Measurements from ENCODE around the gene DUOXA1. TPM values are rescaled to one million over a fixed set of nuclear protein-coding genes. Genes with fewer than 3 reads are reported as not detected.

Gene DUOXA1
- total and polyA plus RNA-seq, 2 experiments from 2014 or later, result not detected

DNA sequence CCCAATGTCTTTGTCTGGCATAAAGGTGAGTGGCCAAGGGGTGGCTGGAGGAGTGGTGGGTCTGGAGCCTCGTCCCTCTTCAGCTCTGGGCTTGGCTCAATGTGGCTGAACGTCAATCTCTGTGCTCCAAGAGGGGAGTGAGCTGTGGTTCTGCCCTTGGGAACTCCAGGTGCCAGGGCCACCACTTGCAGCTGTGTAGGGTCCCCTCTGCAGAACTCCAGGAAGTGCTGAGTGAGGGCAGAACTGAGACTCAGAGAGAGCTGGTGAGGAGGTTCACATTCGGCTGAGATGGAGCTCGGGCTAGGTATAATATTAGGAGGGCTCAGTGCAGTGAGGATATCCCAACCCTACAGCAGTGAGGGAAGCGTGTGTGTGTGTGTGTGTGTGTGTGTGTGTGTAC, 11.7 kb upstream of the DUOXA1 start:
- H3K9me3 Mint-ChIP-seq, result no peaks in the 10 kb centered on the region
- no peak overlapping the region for H3K4me3 Mint-ChIP-seq
- Histone ChIP-seq H3K36me3 (ENCODE audit: insufficient read depth) (no peaks in the 10 kb centered on the region), H3K4me2 (no peak overlapping the region), H2AFZ (no peak overlapping the region), H3K4me3 (no peak overlapping the region), H3K27ac (ENCODE audit: low read depth) (no peak overlapping the region), H3K27me3 (ENCODE audit: insufficient read depth) (peaks cover 22% of the 10 kb centered on the region), H3K9me2 (ENCODE audit: insufficient read depth) (no peaks in the 10 kb centered on the region), H3K79me2 (replicated peaks; ENCODE audit: insufficient read depth) (no peaks in the 10 kb centered on the region), H3K4me1 (ENCODE audit: insufficient read depth) (no peaks in the 10 kb centered on the region), H3F3A (replicated peaks; ENCODE audit: low read depth) (no peaks in the 10 kb centered on the region), H4K20me1 (replicated peaks; ENCODE audit: insufficient read depth) (no peaks in the 10 kb centered on the region)
- no peak overlapping the region for H3K27ac Mint-ChIP-seq
- DNase-seq (ENCODE audit: low spot score), result no peak
- TF ChIP-seq, protein P1, sequence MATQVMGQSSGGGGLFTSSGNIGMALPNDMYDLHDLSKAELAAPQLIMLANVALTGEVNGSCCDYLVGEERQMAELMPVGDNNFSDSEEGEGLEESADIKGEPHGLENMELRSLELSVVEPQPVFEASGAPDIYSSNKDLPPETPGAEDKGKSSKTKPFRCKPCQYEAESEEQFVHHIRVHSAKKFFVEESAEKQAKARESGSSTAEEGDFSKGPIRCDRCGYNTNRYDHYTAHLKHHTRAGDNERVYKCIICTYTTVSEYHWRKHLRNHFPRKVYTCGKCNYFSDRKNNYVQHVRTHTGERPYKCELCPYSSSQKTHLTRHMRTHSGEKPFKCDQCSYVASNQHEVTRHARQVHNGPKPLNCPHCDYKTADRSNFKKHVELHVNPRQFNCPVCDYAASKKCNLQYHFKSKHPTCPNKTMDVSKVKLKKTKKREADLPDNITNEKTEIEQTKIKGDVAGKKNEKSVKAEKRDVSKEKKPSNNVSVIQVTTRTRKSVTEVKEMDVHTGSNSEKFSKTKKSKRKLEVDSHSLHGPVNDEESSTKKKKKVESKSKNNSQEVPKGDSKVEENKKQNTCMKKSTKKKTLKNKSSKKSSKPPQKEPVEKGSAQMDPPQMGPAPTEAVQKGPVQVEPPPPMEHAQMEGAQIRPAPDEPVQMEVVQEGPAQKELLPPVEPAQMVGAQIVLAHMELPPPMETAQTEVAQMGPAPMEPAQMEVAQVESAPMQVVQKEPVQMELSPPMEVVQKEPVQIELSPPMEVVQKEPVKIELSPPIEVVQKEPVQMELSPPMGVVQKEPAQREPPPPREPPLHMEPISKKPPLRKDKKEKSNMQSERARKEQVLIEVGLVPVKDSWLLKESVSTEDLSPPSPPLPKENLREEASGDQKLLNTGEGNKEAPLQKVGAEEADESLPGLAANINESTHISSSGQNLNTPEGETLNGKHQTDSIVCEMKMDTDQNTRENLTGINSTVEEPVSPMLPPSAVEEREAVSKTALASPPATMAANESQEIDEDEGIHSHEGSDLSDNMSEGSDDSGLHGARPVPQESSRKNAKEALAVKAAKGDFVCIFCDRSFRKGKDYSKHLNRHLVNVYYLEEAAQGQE (IDR thresholded peaks at IDR 0.05; ENCODE audit: unreplicated experiment), result no peak
- TF ChIP-seq JUNB (IDR thresholded peaks at IDR 0.05; ENCODE audit: unreplicated experiment) (no peak), EZH2 (IDR thresholded peaks at IDR 0.05; ENCODE audit: low read depth, unreplicated experiment) (no peak), POLR2AphosphoS5 (IDR thresholded peaks at IDR 0.05; ENCODE audit: low read depth) (no peak)
- H3K4me1 Mint-ChIP-seq, result peaks cover 2% of the 10 kb centered on the region; the same call in 1 of the 3 replicates
- no peak for ATAC-seq
- peaks cover 9% of the 10 kb centered on the region for H3K27me3 Mint-ChIP-seq (ENCODE audit: insufficient read depth, low read depth, poor library complexity)
- no peaks in the 10 kb centered on the region for H3K36me3 Mint-ChIP-seq (ENCODE audit: low read depth)

DNA sequence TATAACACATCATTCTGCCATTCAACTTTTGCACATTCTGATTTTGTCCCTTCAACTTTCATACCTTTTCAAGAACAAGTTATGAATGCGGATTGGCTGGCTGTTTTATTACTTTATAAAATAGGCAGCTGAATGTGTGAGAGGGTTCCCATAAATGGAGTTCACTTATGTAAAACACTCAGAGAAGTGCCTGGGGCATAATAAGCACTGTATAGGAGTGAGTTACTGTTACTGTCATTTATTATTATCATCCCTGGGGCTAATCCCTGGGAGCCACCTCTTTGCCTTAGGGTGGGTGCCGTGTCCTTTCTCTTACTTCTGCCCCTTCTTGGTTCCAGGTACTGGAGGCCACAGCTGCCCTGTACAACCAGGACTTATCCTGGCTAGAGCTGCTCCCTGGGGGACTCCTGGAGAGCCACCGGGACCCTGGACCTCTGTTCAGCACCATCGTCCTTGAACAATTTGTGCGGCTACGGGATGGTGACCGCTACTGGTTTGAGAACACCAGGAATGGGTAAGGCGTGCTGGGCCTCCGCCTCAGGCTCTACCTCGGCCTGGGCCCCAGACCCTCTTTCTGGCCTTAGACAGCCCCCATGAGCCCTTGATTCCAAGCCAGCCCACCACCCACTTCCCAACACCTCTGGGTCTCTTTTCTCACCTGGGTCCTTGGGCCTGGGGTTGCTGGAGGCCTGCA, 11.0 kb upstream of the DUOXA1 start:
- no peaks in the 10 kb centered on the region for H3K36me3 Mint-ChIP-seq (ENCODE audit: low read depth)
- no peak overlapping the region for H3K4me2 ChIP-seq
- no peak overlapping the region for H3K27ac ChIP-seq (ENCODE audit: low read depth)
- peaks cover 3% of the 10 kb centered on the region; the same call in 1 of the 3 replicates for H3K4me1 Mint-ChIP-seq
- H3K27ac Mint-ChIP-seq, result no peak overlapping the region
- H4K20me1 ChIP-seq (replicated peaks; ENCODE audit: insufficient read depth), result no peaks in the 10 kb centered on the region
- peaks cover 14% of the 10 kb centered on the region for H3K27me3 Mint-ChIP-seq (ENCODE audit: insufficient read depth, low read depth, poor library complexity)
- peaks cover 29% of the 10 kb centered on the region for H3K27me3 ChIP-seq (ENCODE audit: insufficient read depth)
- DNase-seq (ENCODE audit: low spot score) (no peak), ATAC-seq (no peak)
- H3K36me3 ChIP-seq (ENCODE audit: insufficient read depth), result no peaks in the 10 kb centered on the region
- no peaks in the 10 kb centered on the region for H3F3A ChIP-seq (replicated peaks; ENCODE audit: low read depth)
- H3K4me1 ChIP-seq (ENCODE audit: insufficient read depth), result no peaks in the 10 kb centered on the region
- H3K4me3 Mint-ChIP-seq, result no peak overlapping the region
- H2AFZ ChIP-seq, result no peak overlapping the region
- H3K4me3 ChIP-seq, result no peak overlapping the region
- H3K79me2 ChIP-seq (replicated peaks; ENCODE audit: insufficient read depth), result no peaks in the 10 kb centered on the region
- no peaks in the 10 kb centered on the region for H3K9me3 Mint-ChIP-seq
- no peaks in the 10 kb centered on the region for H3K9me2 ChIP-seq (ENCODE audit: insufficient read depth)
- TF ChIP-seq STAT1 (IDR thresholded peaks at IDR 0.05; ENCODE audit: unreplicated experiment) (no peak), EZH2 (IDR thresholded peaks at IDR 0.05; ENCODE audit: low read depth, unreplicated experiment) (no peak), NANOG (IDR thresholded peaks at IDR 0.05; ENCODE audit: borderline replicate concordance) (no peak)
- TF ChIP-seq, protein P2, sequence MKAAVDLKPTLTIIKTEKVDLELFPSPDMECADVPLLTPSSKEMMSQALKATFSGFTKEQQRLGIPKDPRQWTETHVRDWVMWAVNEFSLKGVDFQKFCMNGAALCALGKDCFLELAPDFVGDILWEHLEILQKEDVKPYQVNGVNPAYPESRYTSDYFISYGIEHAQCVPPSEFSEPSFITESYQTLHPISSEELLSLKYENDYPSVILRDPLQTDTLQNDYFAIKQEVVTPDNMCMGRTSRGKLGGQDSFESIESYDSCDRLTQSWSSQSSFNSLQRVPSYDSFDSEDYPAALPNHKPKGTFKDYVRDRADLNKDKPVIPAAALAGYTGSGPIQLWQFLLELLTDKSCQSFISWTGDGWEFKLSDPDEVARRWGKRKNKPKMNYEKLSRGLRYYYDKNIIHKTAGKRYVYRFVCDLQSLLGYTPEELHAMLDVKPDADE (IDR thresholded peaks at IDR 0.05), result no peak
- TF ChIP-seq, protein P3, sequence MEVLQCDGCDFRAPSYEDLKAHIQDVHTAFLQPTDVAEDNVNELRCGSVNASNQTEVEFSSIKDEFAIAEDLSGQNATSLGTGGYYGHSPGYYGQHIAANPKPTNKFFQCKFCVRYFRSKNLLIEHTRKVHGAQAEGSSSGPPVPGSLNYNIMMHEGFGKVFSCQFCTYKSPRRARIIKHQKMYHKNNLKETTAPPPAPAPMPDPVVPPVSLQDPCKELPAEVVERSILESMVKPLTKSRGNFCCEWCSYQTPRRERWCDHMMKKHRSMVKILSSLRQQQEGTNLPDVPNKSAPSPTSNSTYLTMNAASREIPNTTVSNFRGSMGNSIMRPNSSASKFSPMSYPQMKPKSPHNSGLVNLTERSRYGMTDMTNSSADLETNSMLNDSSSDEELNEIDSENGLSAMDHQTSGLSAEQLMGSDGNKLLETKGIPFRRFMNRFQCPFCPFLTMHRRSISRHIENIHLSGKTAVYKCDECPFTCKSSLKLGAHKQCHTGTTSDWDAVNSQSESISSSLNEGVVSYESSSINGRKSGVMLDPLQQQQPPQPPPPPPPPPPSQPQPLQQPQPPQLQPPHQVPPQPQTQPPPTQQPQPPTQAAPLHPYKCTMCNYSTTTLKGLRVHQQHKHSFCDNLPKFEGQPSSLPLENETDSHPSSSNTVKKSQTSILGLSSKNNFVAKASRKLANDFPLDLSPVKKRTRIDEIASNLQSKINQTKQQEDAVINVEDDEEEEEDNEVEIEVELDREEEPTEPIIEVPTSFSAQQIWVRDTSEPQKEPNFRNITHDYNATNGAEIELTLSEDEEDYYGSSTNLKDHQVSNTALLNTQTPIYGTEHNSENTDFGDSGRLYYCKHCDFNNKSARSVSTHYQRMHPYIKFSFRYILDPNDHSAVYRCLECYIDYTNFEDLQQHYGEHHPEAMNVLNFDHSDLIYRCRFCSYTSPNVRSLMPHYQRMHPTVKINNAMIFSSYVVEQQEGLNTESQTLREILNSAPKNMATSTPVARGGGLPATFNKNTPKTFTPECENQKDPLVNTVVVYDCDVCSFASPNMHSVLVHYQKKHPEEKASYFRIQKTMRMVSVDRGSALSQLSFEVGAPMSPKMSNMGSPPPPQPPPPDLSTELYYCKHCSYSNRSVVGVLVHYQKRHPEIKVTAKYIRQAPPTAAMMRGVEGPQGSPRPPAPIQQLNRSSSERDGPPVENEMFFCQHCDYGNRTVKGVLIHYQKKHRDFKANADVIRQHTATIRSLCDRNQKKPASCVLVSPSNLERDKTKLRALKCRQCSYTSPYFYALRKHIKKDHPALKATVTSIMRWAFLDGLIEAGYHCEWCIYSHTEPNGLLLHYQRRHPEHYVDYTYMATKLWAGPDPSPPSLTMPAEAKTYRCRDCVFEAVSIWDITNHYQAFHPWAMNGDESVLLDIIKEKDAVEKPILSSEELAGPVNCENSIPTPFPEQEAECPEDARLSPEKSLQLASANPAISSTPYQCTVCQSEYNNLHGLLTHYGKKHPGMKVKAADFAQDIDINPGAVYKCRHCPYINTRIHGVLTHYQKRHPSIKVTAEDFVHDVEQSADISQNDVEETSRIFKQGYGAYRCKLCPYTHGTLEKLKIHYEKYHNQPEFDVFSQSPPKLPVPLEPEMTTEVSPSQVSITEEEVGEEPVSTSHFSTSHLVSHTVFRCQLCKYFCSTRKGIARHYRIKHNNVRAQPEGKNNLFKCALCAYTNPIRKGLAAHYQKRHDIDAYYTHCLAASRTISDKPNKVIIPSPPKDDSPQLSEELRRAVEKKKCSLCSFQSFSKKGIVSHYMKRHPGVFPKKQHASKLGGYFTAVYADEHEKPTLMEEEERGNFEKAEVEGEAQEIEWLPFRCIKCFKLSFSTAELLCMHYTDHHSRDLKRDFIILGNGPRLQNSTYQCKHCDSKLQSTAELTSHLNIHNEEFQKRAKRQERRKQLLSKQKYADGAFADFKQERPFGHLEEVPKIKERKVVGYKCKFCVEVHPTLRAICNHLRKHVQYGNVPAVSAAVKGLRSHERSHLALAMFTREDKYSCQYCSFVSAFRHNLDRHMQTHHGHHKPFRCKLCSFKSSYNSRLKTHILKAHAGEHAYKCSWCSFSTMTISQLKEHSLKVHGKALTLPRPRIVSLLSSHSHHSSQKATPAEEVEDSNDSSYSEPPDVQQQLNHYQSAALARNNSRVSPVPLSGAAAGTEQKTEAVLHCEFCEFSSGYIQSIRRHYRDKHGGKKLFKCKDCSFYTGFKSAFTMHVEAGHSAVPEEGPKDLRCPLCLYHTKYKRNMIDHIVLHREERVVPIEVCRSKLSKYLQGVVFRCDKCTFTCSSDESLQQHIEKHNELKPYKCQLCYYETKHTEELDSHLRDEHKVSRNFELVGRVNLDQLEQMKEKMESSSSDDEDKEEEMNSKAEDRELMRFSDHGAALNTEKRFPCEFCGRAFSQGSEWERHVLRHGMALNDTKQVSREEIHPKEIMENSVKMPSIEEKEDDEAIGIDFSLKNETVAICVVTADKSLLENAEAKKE (CRISPR knock-in tag; IDR thresholded peaks at IDR 0.05), result no peak
